NB4 (cell line): ENCODE data around the gene SLC25A48.

Experiments
- DNase-seq: peaks from one replicate; pipeline ENCODE4 v3.0.0; 2010; ENCODE audit warnings: low read depth
- H3K4me3 ChIP-seq: one replicate; pipeline ENCODE4 v1.5.1; 2011; ENCODE audit warnings: mild to moderate bottlenecking, low read depth, low read length, moderate library complexity
- CTCF ChIP-seq: IDR thresholded peaks from one replicate; pipeline ENCODE4 v1.5.1; 2012; ENCODE audit warnings: low read depth, low read length
- MAX ChIP-seq: IDR thresholded peaks from 2 replicates; pipeline ENCODE4 v1.6.1; 2011; ENCODE audit warnings: low read depth, low read length
- MYC ChIP-seq: IDR thresholded peaks from 2 replicates; pipeline ENCODE4 v1.6.1; 2011; ENCODE audit warnings: low read depth, low read length
- POLR2A ChIP-seq: IDR thresholded peaks from 2 replicates; pipeline ENCODE4 v1.6.1; 2011; ENCODE audit warnings: mild to moderate bottlenecking; ENCODE audit not compliant: insufficient read length; ENCODE audit errors: extremely low read depth

The SLC25A48 gene, protein sequence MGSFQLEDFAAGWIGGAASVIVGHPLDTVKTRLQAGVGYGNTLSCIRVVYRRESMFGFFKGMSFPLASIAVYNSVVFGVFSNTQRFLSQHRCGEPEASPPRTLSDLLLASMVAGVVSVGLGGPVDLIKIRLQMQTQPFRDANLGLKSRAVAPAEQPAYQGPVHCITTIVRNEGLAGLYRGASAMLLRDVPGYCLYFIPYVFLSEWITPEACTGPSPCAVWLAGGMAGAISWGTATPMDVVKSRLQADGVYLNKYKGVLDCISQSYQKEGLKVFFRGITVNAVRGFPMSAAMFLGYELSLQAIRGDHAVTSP

DNA sequence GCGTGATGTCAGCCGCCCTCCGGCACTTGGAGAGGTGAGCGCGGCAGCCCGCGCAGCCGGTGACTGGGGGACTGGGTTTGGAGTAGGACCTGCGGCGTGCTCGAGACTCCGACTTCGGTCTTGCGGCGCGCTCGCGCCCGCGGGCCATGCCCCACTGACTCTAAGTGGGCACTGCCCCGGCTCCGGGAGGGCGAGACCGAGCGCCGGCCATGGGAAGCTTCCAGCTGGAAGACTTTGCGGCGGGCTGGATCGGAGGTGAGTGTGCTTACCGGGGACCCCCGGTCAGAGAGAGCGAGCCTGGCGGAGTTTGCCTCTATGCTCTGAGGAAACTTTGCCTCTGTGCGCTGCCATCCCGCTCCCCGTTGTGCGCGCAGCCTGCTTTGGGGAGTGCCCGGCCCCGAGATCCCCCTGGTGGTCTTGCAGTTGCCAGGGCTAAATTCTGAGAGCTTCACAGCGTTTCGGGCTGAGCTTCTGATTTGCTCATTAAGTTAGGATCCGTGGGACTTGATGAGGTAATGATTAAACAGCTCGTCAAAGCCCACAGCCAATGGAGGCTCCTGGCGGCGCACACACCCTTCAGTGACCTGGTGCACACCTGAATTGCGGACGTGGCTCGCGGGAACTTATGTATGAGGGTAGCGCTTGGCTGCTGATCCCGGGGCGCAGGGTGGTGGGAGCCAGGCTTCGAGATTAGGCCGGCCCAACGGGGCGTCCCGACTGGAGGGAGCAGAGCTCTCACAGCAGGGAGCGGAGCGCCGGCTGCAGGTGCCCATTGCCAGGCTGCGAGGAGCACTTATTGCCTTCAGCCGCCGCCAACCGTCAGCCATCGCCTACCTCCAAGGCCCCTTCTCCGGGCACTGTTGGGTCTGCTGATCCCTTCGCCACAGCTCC, at the start of gene SLC25A48:
TSS of gene SLC25A48 (plus strand) at position 25 of the 891 bp plus-strand sequence. CDS start at position 210, 185 bp downstream.
- TF ChIP-seq MYC (no peak), MAX (no peak), CTCF (no peak), POLR2A (no peak)
- no peak within 1 kb of the TSS for H3K4me3 ChIP-seq
- DNase-seq: no peak

GRCh38 chr5:135800656-135801055, 33.8 kb upstream of the SLC25A48 start:
- DNase-seq: no peak
- TF ChIP-seq CTCF: no peak
- no peak for TF ChIP-seq MYC
- TF ChIP-seq POLR2A: no peak
- TF ChIP-seq MAX: no peak
- no peak overlapping the region for H3K4me3 ChIP-seq

- no peak overlapping the region for H3K4me3 ChIP-seq
- no peak for TF ChIP-seq MYC
- TF ChIP-seq CTCF: no peak
- TF ChIP-seq MAX: no peak
- TF ChIP-seq POLR2A: no peak
- no peak for DNase-seq
Observed at GRCh38 chr5:135810188-135810943, 24.1 kb upstream of the SLC25A48 start.

DNA sequence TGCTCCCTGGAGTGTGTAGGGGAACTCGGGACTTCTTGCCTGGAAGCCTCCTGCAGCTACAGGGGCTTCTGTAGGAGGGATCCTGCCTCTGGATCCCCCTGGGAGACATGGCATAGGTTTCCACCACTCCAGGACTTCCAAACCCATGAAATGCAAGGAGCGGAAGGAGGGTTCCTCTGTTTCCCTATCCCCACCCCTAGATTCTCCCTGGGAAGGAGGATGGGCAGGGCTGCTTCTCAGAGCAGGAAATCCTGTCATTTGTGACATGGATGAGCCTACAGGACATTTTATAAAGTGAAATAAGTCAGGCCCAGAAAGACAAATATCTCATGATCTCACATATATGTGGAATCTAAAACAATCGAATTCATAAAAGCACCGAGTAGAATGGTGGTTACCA, 23.5 kb upstream of the SLC25A48 start:
- no peak for TF ChIP-seq POLR2A
- TF ChIP-seq MYC: no peak
- no peak for TF ChIP-seq MAX
- TF ChIP-seq CTCF: no peak
- H3K4me3 ChIP-seq: no peak overlapping the region
- no peak for DNase-seq

GRCh38 chr5:135813758-135814157, 20.7 kb upstream of the SLC25A48 start:
- no peak for DNase-seq
- no peak overlapping the region for H3K4me3 ChIP-seq
- TF ChIP-seq POLR2A (no peak), CTCF (no peak), MAX (no peak), MYC (no peak)
